Esophagus squamous epithelium (tissue), 5 donors: ENCODE results near the gene GSG1L. TPM values are rescaled to one million over a fixed set of nuclear protein-coding genes. Genes with fewer than 3 reads are reported as not detected.

ENCODE experiments used
- DNase-seq: peaks from one replicate; lab custom pipeline; 2025; lab: John Stamatoyannopoulos, UW
- H3K27ac ChIP-seq, 4 donors: fragments of 200-600 bp; sonication (generic); one replicate each; pipeline ENCODE4 v1.5.1; 2016 to 2019; ENCODE audit warnings: mild to moderate bottlenecking in 1 of 4
- H3K27me3 ChIP-seq, 4 donors: fragments of 200-600 bp; sonication (generic); 1 replicate in 3 of 4; 2 replicates in 1 of 4; pipeline versions ENCODE4 v1.5.1 to v1.6.0; 2017 to 2021; ENCODE audit warnings: antibody characterized with exemption in 1 of 4
- H3K36me3 ChIP-seq, 3 donors: fragments of 200-600 bp; sonication (generic); one replicate each; pipeline ENCODE4 v1.5.1; 2016 to 2019
- H3K4me1 ChIP-seq, 3 donors: fragments of 200-600 bp; sonication (generic); one replicate each; pipeline ENCODE4 v1.5.1; 2017 to 2019
- H3K4me3 ChIP-seq, 4 donors: fragments of 200-600 bp; sonication (generic); 1 replicate in 3 of 4; 2 replicates in 1 of 4; pipeline ENCODE4 v1.5.1; 2016 to 2019; ENCODE audit warnings: mild to moderate bottlenecking in 2 of 4, moderate library complexity in 1 of 4
- H3K9me3 ChIP-seq, 3 donors: fragments of 200-600 bp; sonication (generic); one replicate each; pipeline ENCODE4 v1.5.1; 2016 to 2019
- POLR2A ChIP-seq, 4 donors: fragments of 450-650 bp; IDR thresholded peaks; one replicate each; pipeline ENCODE4 v1.6.1; 2017; ENCODE audit warnings: antibody characterized with exemption in 4 of 4, mild to moderate bottlenecking in 4 of 4, moderate library complexity in 3 of 4
- WGBS, 2 donors: methylation state at CpG; one replicate each; pipeline ENCODE4 v1.1.5; 2018; 5-methylcytosine and 5-hydroxymethylcytosine counted together
- intact Hi-C: fragments of 100-400 bp; cut with DNase I; formaldehyde crosslinking; loops from one replicate; pipeline ENCODE4 v1.15.0; 2022
- total RNA-seq, 4 donors: library from RNA; depleted of rRNA; stranded (reverse); fragments of >200 nt; gene quantifications; one replicate each; pipeline ENCODE4 v1.1.0, GENCODE V29; 2016
- TF ChIP-seq, protein P1 (sequence below), 6 experiments: fragments of 450-650 bp in 4 of 6; fragments of 200-600 bp in 2 of 6; sonication (generic) in 2 of 6; IDR thresholded peaks; one replicate each; pipeline ENCODE4 v1.5.1; 2016 to 2019; ENCODE audit warnings: antibody characterized with exemption in 6 of 6, mild to moderate bottlenecking in 4 of 6, moderate library complexity in 4 of 6
- donor health status: DM: yes; HTN: yes; CAD: no.

The GSG1L gene
- total RNA-seq, 4 donors from 2014 or later = under 0.01 to 0.21 TPM; not detected in 2

DNA sequence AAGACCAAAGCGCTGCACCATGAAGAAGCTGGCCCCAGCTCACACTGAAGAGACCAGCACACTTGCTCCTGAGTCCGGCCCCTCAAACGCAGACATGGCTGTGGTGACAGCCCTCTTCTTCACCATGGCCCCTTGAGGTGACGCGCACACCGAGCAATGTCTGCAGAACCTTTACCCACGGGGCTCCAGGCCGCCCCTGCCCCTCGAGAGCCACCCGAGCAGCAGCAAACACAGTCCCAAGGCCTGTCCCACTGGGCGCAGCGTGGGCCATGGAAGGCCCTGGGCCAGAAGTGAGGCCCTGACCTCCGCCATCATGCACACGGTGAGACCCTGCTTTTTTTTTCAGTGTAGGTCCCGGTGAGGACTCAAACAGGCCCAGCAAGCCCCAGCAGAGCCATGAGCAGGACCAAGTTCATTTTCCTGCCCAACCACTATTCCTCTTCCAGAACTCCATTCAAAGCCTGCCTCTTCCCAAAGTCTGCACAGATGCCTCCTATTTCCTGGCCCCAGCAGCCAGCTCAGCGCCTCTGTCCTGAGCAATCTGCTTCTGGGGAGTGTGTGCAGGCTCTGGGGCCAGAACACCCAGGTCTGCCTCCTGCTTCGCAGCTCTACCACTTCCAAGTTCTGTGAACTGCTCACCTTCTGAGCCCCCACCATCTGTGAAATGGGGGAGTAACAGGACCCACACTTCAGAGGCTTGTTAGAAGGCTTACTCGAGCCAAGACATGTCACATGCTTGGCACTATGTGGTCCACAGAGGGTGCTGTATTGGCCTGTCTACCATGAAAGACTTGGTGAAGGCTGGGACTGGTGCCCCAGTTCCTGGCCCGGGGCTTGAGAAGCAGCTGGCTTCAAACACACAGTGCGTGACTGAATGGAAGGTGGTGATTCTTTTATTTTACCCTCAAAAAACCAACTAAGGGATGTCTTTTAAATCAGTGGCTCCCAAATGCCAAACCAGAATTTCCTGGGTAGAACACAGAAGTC lies 35.7 kb upstream of the GSG1L start:
- no peak for DNase-seq
- Histone ChIP-seq H3K27ac (peak overlapping the region in 1 of 4 donors; percentile 13), H3K4me1 (peaks cover 0 to 49% (median 0%) of the 10 kb centered on the region in 3 donors), H3K27me3 (no peaks in the 10 kb centered on the region), H3K9me3 (no peaks in the 10 kb centered on the region), H3K4me3 (no peak overlapping the region), H3K36me3 (peaks cover 28 to 90% (median 36%) of the 10 kb centered on the region in 3 donors)
- whole genome bisulfite sequencing, 2 donors = 69 to 75% methylated on average over 8 to 15 of the region's 20 CpGs
- intact Hi-C loops = no loop called here
- TF ChIP-seq, protein P1, sequence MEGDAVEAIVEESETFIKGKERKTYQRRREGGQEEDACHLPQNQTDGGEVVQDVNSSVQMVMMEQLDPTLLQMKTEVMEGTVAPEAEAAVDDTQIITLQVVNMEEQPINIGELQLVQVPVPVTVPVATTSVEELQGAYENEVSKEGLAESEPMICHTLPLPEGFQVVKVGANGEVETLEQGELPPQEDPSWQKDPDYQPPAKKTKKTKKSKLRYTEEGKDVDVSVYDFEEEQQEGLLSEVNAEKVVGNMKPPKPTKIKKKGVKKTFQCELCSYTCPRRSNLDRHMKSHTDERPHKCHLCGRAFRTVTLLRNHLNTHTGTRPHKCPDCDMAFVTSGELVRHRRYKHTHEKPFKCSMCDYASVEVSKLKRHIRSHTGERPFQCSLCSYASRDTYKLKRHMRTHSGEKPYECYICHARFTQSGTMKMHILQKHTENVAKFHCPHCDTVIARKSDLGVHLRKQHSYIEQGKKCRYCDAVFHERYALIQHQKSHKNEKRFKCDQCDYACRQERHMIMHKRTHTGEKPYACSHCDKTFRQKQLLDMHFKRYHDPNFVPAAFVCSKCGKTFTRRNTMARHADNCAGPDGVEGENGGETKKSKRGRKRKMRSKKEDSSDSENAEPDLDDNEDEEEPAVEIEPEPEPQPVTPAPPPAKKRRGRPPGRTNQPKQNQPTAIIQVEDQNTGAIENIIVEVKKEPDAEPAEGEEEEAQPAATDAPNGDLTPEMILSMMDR (IDR thresholded peaks at IDR 0.05) = no peak
- TF ChIP-seq POLR2A (IDR thresholded peaks at IDR 0.05) = no peak

GRCh38 chr16:28098171-28098958 lies 34.9 kb upstream of the GSG1L start:
- no peaks in the 10 kb centered on the region for H3K27me3 ChIP-seq
- intact Hi-C loops = no loop called here
- no peak for DNase-seq
- WGBS, 2 donors = 72 to 86% methylated on average over 6 to 7 of the region's 21 CpGs
- TF ChIP-seq, protein P1 (IDR thresholded peaks at IDR 0.05) = no peak
- no peak for TF ChIP-seq POLR2A (IDR thresholded peaks at IDR 0.05)
- no peak overlapping the region for H3K27ac ChIP-seq
- no peak overlapping the region for H3K4me3 ChIP-seq
- H3K36me3 ChIP-seq = peaks cover 25 to 81% (median 27%) of the 10 kb centered on the region in 3 donors
- H3K9me3 ChIP-seq = no peaks in the 10 kb centered on the region
- peaks cover 0 to 44% (median 0%) of the 10 kb centered on the region in 3 donors for H3K4me1 ChIP-seq

- H3K4me1 ChIP-seq = peaks cover 0 to 43% (median 5%) of the 10 kb centered on the region in 3 donors
- H3K4me3 ChIP-seq = no peak overlapping the region
- no peak for DNase-seq
- peak overlapping the region in 1 of 4 donors; percentile 60 for H3K27ac ChIP-seq
- peaks cover 16 to 70% (median 25%) of the 10 kb centered on the region in 3 donors for H3K36me3 ChIP-seq
- intact Hi-C loops = no loop called here
- TF ChIP-seq POLR2A (IDR thresholded peaks at IDR 0.05) = no peak
- TF ChIP-seq, protein P1 (IDR thresholded peaks at IDR 0.05) = no peak
- H3K27me3 ChIP-seq = no peaks in the 10 kb centered on the region
- 62 to 76% methylated on average over 6 to 10 of the region's 17 CpGs for WGBS, 2 donors
- no peaks in the 10 kb centered on the region for H3K9me3 ChIP-seq
These were observed 33.7 kb upstream of the GSG1L start for GRCh38 chr16:28096983-28097899.

DNA sequence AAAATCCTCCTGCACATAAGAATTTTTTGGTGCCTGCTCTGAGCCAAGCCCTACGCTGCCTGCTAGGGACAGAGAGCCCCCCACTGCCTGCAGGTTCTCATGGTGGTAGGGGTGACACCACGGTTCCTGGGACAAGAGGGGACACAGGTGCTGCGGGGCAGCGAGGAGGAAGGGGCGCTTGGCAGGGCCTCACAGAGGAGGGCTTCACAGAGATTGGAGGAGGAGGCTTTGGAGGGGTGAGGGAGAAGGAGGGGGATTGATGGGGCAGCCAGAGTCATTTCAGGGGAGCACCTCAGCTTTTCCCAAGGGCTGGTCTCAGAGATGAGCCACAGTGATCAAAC lies 29.8 kb upstream of the GSG1L start:
- Histone ChIP-seq H3K9me3 (no peaks in the 10 kb centered on the region), H3K27me3 (no peaks in the 10 kb centered on the region), H3K4me1 (peaks cover 0 to 39% (median 5%) of the 10 kb centered on the region in 3 donors), H3K4me3 (no peak overlapping the region), H3K36me3 (peaks cover 0 to 31% (median 11%) of the 10 kb centered on the region in 3 donors), H3K27ac (peak overlapping the region in 3 of 4 donors; percentile 39 to 72 (median 55))
- intact Hi-C loops = no loop called here
- TF ChIP-seq POLR2A (IDR thresholded peaks at IDR 0.05) = no peak
- TF ChIP-seq, protein P1 (IDR thresholded peaks at IDR 0.05) = no peak
- no peak for DNase-seq
- WGBS, 2 donors = 90 to 100% methylated on average over 1 to 5 of the region's 5 CpGs
